ENCODE results near the gene ITGA8. TPM values are rescaled to one million over a fixed set of nuclear protein-coding genes. Genes with fewer than 3 reads are reported as not detected.

Gene ITGA8
- total and polyA plus RNA-seq, 12 donors: 4.7 to 46.0 (median 22.2) TPM

DNA sequence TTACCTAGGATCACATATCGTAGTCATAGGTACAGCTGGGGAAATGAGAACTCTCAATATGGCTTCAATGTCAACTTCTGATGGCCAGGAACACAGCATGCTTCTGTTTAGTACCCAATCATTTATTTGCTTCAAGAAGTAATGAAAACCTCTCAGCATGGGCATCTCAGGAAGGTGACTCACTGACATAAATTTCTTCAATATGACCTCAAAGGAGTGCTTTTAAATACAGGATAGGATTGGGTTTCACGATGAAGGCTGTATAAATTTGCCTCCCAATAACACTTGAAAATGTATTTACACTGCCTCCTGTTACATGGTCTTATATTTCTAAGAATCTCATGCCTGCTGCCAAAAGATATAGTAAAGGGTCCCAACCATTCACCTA is 15.1 kb downstream of the ITGA8 start:
- no peaks in the 10 kb centered on the region for H3K9me3 ChIP-seq (replicated peaks in 1 of 3)
- H3K4me3 ChIP-seq: no peak overlapping the region
- DNase-seq: no peak
- TF ChIP-seq, protein P1, sequence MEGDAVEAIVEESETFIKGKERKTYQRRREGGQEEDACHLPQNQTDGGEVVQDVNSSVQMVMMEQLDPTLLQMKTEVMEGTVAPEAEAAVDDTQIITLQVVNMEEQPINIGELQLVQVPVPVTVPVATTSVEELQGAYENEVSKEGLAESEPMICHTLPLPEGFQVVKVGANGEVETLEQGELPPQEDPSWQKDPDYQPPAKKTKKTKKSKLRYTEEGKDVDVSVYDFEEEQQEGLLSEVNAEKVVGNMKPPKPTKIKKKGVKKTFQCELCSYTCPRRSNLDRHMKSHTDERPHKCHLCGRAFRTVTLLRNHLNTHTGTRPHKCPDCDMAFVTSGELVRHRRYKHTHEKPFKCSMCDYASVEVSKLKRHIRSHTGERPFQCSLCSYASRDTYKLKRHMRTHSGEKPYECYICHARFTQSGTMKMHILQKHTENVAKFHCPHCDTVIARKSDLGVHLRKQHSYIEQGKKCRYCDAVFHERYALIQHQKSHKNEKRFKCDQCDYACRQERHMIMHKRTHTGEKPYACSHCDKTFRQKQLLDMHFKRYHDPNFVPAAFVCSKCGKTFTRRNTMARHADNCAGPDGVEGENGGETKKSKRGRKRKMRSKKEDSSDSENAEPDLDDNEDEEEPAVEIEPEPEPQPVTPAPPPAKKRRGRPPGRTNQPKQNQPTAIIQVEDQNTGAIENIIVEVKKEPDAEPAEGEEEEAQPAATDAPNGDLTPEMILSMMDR (IDR thresholded peaks at IDR 0.05): no peak
- no peak for TF ChIP-seq POLR2A (IDR thresholded peaks at IDR 0.05)
- H3K27me3 ChIP-seq: no peaks in the 10 kb centered on the region
- intact Hi-C loops (cut with DNase I): no loop called here
- H3K36me3 ChIP-seq (replicated peaks in 1 of 2): no peaks in the 10 kb centered on the region
- H3K4me1 ChIP-seq (replicated peaks in 1 of 2): no peaks in the 10 kb centered on the region
- H3K27ac ChIP-seq: no peak overlapping the region
- 76 to 85% (median 81%) methylated on average over 2 of the region's 2 CpGs for WGBS, 4 donors

DNA sequence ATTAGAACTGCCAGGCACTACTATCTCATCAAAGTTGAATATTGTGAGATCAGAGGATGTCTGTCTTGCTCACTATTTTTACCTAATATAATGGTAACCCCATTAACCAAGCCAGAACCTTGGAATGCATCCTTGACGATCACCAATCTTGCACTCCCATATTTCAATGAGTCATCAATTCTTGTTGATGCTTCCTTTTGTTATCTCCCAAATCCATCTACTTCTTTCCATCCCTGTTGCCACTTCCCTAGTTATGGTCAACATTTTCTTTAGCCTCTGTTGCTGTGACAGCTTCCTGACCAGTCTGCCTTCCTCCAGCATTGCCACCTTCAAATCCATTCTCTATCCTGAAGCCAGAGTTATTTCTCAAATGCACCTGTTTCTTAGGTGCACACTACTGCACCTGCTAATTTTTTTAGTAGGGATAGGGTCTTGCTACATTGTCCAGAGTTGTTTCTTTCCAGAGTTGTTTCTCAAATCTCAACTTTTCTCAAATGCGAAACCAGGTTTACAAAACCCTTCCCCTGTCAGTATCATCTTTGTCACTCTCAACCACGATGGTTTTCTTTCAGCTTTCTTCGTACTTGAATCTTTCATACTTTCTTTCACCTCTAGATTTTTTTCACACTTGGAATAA is 15.7 kb downstream of the ITGA8 start:
- TF ChIP-seq, protein P1 (IDR thresholded peaks at IDR 0.05): no peak
- TF ChIP-seq POLR2A (IDR thresholded peaks at IDR 0.05): no peak
- 72 to 85% (median 76%) methylated on average over 4 of the region's 4 CpGs for WGBS, 4 donors
- Histone ChIP-seq H3K9me3 (replicated peaks in 1 of 3) (no peaks in the 10 kb centered on the region), H3K4me1 (replicated peaks in 1 of 2) (no peaks in the 10 kb centered on the region), H3K4me3 (no peak overlapping the region), H3K27ac (no peak overlapping the region), H3K36me3 (replicated peaks in 1 of 2) (no peaks in the 10 kb centered on the region), H3K27me3 (no peaks in the 10 kb centered on the region)
- intact Hi-C loops (cut with DNase I): no loop called here
- DNase-seq: no peak

DNA sequence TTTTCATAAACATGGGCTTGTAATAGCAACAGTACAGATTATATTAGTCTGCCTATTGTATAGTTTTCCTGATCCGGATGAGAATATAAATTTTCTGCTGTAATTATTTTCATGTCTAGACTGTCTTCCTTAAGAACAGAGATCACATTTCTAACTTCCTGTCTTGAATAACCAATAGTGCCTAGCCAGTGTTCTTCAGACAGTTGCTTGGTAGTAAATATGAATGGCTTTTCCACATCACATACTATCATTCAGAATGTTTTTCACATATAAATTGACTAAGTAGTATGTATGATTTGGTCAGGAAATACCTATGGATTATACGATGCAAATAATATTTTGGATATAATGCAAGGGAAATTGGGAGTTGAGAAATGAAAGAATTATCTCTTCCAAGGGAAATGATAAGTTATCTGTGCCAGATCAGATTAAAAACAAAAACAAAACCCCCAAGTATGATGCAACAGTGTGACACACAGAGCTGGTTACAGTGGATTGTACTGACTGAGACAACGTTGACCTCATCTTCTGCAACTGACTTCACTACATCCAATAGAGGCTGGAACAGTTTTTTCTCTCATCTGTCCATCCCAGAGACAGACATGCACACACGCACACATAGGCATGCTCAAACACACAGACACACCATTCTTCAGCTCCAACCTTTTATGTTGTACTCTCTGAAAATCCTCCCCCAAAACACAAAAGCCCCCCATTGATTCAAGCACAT is 16.4 kb downstream of the ITGA8 start:
- TF ChIP-seq POLR2A (IDR thresholded peaks at IDR 0.05): no peak
- TF ChIP-seq, protein P1 (IDR thresholded peaks at IDR 0.05): no peak
- H3K9me3 ChIP-seq (replicated peaks in 1 of 3): no peaks in the 10 kb centered on the region
- no peak overlapping the region for H3K4me3 ChIP-seq
- intact Hi-C loops (cut with DNase I): no loop called here
- no peaks in the 10 kb centered on the region for H3K36me3 ChIP-seq (replicated peaks in 1 of 2)
- no peaks in the 10 kb centered on the region for H3K27me3 ChIP-seq
- no peaks in the 10 kb centered on the region for H3K4me1 ChIP-seq (replicated peaks in 1 of 2)
- no peak for DNase-seq
- 55 to 61% (median 57%) methylated on average over 4 of the region's 4 CpGs for WGBS, 4 donors
- H3K27ac ChIP-seq: no peak overlapping the region

DNA sequence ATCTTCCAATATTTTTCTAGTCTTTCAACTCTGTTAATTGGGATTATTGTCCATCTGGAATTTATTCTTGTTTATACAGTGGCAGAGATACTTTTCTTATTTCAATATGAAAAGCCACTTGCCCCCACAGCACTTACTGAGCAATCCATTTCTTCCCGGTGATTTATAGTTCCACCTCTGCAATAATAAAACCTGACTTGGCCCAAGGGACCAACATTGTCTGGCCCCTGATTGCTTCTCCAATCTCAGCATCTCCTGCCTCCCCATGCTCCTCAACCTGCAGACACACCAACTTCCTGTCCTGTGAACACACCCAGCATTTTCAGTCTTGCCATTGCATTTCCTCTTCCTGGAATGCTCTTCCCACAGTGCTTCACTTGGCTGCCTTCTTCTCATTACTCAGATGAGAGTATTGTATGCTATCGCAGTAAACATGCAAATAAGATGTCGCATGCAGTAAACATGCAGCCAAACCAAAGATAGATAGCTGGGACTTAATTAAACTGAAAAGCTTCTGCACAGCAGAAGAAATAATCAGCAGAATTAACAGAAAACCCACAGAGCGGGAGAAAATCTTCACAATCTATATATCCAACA is 19.5 kb downstream of the ITGA8 start:
- Histone ChIP-seq H3K4me3 (no peak overlapping the region), H3K27ac (no peak overlapping the region), H3K27me3 (no peaks in the 10 kb centered on the region), H3K4me1 (replicated peaks in 1 of 2) (no peaks in the 10 kb centered on the region), H3K36me3 (replicated peaks in 1 of 2) (no peaks in the 10 kb centered on the region), H3K9me3 (replicated peaks in 1 of 3) (no peaks in the 10 kb centered on the region)
- WGBS, 4 donors: 78 to 83% (median 82%) methylated on average over 4 of the region's 4 CpGs
- intact Hi-C loops (cut with DNase I): no loop called here
- DNase-seq: no peak
- TF ChIP-seq, protein P1 (IDR thresholded peaks at IDR 0.05): no peak
- TF ChIP-seq POLR2A (IDR thresholded peaks at IDR 0.05): no peak
